ENCODE data around the gene RABL6.
"Not testable (repeated sequence)": the region's sequence is repeated elsewhere in the genome, so short reads cannot be mapped to it uniquely, and the experiment has no call there.

Gene RABL6

GRCh38 chr9:136823136-136824046 is 15.6 kb downstream of the RABL6 start:
- no peak for DNase-seq

DNA sequence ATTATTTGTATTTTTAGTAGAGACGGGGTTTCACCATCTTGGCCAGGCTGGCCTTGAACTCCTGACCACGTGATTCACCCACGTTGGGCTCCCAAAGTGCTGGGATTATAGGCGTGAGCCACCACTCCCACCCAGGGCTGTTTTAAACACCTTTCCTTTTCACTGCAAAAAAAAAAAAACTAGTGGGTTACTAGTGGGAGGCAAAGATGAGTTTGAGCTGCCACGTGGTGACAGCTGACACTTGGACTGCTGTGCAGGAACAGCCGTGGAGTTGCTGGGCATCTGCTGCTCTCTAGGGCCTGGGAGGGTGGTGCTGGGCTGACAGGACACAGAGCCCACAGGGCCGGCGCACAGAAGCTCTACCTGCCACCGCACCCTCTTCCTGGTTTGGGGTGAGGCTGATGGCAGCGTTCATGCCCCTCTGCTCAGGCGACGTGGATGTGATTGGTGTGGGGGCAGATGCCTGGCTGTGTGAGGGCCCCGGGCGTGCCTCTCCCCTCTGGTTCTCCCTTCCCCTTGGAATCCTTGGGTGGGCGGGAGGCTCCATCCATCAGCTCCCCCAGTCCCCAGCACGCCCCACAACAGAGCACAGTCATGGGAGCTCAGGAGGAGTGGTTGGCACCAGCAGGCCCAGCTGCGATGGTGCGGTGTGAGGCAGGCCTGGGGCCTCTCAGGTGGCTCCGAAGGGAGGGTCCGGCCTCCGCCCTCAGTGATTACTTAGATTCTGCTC is 16.9 kb downstream of the RABL6 start:
- no peak for DNase-seq

DNA sequence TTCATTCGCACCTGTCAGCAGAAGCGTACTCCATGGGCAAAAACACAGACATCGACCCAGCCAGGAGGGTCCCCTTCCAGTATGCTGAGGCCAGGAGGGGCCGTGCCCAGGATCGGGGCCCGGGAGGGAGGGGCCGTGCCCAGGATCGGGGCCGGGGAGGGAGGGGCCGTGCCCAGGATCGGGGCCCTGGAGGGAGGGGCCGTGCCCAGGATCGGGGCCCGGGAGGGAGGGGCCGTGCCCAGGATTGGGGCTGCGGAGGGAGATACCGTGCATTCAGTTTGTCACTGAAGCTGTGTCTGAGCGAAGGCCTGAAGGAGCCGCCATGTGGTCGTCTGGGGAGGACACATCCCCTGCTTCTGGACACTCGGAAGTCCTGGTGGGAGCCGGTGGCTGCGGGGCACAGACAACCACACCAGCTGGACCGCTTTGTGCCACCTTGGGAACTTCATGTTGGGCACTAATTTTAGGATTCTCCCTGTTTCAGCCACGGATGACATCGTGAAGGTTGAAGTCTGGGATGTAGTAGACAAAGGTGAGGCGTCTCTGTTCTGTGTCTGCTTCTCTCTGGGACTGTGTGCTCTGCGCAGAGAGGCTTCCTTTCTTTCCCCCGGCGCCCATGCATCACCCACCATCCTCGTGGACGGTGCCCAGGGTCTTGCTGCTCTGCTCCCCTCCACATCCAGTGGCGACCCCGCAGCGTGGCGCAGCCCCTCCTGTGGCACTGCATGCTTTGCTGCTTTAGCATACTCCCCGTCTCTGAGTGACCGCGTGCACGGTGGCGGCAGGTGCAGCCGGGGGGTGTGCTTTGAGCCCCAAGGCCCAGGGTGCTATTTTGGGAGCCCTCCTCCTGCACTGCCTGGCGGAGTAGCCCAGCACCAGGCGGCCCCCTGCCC is 17.8 kb downstream of the RABL6 start:
- DNase-seq: no peak

GRCh38 chr9:136826188-136826541 is 18.4 kb downstream of the RABL6 start:
- DNase-seq: no peak

- no peak for DNase-seq
Measured at GRCh38 chr9:136826703-136827582, 19.2 kb downstream of the RABL6 start.

DNA sequence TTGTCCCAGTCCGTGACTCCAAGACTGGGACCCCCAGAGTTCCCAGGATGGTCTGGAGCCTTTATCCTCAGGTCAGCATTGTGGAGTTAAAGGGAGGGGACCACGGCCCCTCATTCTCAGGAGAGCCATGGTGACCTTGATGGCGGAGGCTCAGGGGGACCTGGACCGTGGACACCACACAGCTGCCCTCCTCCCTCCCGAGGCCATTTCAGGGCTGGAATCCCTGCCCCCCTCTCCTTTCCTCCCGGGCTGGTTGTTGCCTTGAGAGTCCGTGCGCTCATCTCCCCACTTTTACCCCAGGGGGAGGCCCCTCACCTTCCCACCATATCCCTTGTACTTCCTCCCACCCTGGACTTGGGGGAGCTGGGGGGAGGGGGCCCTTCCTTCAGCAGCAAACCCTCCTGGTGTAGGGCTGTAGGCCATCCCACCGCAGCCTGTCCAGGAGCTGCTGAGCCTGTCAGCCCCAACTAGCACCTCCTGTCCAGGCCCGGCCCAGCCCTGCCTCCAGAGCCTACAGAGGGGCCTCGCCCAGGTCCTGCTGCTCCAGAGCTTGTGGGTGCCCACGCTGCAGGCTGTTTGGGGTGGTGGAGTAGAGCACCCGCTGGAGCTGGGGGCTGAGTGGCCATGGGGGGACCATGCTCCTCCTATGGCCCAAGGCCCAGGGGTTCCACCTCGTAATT is 20.2 kb downstream of the RABL6 start:
- no peak for DNase-seq

DNA sequence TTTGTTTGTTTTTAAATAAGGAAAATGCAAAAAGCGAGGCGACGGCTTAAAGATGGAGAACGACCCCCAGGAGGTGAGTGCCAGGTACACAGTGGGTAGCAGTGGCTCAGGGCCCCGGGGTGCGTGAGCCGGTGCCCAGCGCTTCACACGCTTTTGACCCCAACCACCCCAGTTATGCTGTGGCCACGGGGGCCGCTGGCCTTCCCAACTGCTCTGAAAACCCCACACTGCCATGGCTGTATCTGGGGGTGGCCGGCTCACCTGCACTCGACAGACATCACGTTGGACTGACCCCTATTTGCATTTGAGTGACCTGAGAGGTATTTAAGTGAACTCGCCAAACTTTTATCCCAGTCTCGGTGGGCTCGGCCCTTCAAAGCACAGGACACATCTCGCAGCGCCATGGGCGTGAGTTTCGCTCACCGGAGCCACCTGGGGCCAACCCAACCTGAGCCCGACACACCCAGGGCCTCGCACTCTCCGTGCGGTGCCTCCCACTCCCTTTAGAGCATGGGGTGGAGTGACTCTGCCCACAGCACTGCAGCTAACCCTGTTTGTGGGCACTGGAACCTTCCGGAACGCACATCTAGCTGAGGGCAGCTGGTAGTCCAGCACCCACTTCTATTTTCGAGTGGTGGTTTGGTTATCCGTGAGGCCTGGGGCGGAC is 20.9 kb downstream of the RABL6 start:
- no peak for DNase-seq

GRCh38 chr9:136829412-136829811 is 21.7 kb downstream of the RABL6 start:
- DNase-seq: no peak

- no peak for DNase-seq
Measured at GRCh38 chr9:136829981-136830885, 22.5 kb downstream of the RABL6 start.

GRCh38 chr9:136831002-136831719 is 23.4 kb downstream of the RABL6 start:
- peak; percentile 33 for DNase-seq

DNA sequence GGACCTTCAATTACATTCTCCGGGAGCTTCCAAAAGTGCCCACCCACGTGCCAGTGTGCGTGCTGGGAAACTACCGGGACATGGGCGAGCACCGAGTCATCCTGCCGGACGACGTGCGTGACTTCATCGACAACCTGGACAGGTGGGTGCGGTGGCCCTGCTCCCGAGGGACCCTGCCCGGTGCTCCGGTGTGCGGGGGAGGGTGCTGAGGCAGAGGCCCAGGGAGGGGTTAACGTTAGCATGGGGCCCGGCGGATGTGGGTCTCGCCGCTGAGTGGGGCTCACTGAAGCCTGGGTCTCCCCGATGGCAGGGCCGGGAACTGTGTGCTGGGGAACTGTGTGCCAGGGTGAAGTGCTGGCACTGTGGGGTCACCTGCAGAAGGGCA is 24.0 kb downstream of the RABL6 start:
- no peak for DNase-seq

- no peak for DNase-seq
Measured at GRCh38 chr9:136832581-136832980, 24.8 kb downstream of the RABL6 start.

- not testable (repeated sequence) for DNase-seq
Measured at GRCh38 chr9:136833381-136834048, 25.8 kb downstream of the RABL6 start.

- DNase-seq: no peak
Measured at GRCh38 chr9:136835162-136835931, 27.6 kb downstream of the RABL6 start.

- DNase-seq: no peak
Measured at GRCh38 chr9:136835932-136836904, 28.5 kb downstream of the RABL6 start.

- no peak for DNase-seq
Measured at GRCh38 chr9:136837146-136837855, 29.6 kb downstream of the RABL6 start.
